HG03469 (cell line): Measurements from ENCODE around the gene BMP7.
"Not testable (repeated sequence)": the region's sequence is repeated elsewhere in the genome, so short reads cannot be mapped to it uniquely, and the experiment has no call there.

Source experiments
- ATAC-seq: cut with Tn5 transposase; IDR thresholded peaks from one replicate; pipeline ENCODE4 v1.9.1; 2021; ENCODE audit warnings: mild to moderate bottlenecking, moderate library complexity, moderate number of reproducible peaks; ENCODE audit not compliant: unreplicated experiment

BMP7 gene

DNA sequence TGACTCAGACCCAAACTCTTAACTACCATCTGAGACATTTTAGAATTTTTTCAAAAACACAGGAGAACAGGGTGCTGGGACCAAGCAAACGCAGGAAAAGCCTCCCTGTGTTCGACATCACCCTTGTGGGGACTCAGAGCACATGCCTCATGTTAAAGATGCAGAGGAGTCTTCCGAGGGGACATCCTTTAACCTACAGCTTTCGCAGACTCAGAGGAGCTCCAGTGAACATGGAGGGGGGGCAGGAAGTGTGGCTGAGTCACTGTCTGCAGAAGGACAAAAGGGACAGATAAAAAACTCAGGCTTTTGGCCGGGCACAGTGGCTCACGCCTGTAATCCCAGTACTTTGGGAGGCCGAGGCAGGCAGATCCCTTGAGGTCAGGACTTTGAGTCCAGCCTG, 15.1 kb downstream of the BMP7 start:
- ATAC-seq: no peak

DNA sequence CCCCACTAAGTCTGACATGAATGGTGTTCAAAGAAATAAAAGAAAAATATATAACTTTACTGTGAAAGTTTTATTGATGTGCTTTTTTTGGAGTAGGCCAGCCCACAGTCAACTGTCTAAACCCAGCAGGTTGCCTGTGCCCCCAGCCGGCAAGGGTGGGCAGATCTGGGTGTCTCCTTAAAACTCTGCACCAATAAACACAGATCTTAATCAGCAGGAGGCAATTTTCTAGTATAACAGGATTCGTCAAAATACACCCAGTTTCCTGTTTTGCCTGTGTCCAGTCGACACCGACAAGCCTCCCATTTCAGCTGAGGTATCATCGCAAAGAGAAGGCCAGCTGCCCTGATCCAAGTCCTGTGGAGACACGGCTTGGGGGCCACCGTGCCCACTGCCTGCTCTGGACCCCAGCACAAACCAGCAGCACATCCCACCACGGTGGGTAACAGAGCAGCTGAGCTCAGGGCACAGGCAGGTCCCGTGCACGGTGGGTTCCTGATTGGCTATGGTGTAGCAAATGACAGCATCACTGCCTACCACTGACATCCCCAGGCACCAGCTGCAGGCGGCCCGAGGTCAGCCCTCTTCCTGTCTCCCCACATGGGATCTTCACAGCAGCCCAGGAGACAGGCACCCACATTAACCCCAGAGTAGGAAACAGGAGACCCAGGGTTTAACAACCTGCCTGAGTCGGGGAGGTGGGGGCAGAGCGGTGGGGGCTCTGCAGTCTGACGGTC, 15.7 kb downstream of the BMP7 start:
- no peak for ATAC-seq

DNA sequence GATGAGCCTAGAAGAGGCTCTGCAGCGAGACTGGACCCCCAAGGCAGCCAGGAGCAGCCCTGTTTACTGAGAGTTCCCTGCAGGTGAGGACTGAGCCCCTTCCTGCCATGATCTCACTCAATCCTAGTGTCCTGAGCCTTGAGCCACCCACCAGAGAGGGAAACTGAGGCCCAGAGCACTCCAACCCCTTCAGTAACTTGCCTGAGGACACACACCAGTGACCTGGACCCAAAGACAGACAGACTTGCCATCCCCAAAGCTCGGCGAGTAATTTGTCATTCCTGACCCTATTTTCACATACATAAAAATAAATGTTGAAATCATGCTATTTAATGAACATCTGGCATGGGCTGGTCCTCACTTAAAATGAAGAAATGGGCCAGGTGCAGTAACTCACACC, 16.7 kb downstream of the BMP7 start:
- ATAC-seq: no peak

DNA sequence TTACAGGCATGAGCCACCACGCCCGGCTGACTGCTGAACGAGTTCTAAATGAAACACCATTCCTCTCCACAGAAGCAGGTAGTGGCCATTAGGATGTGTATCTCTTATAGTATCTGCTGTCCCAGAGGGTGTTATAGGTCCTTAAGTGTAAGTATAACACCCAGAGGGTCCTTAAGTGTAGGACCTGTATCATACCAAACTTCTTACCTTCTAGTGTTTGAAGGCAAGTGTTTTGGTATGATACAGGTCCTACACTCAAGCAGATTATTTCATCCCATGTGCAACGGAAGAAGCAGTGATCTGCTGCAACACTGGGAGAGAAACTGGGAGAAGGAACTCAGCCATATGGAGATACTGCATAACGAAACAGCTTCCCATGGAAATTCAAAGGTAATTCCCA, 17.4 kb downstream of the BMP7 start:
- no peak for ATAC-seq

DNA sequence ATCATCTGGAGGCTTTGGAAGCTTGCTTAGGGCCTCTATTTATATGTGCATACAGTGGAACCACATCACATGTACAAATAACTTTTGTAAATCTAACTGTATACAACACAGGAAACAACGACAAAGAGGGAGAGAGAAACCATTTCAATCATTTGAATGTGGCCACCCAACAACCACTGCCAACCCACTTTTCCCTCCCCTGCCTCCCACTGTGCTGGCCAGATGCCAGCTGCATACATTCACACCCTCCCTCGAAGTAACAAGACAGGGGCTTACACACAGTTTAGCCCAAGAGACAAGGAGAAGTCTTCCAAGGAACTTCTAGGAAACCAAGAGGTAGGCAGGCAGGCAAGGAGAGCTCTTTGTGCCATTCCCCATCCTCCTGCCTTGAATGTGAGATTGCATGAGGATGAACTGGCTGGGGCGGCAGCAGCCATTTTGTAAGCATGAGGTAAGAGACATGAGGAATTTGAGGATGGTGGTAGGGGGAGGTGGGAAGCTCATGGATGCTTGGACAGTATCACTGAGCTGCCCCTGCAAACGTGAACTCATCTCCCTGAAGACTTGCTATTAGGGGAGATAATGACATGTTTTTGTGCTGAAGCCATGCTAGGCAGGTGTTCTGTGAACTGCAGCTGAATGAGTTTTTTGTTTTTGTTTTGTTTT, 18.2 kb downstream of the BMP7 start:
- ATAC-seq: no peak

DNA sequence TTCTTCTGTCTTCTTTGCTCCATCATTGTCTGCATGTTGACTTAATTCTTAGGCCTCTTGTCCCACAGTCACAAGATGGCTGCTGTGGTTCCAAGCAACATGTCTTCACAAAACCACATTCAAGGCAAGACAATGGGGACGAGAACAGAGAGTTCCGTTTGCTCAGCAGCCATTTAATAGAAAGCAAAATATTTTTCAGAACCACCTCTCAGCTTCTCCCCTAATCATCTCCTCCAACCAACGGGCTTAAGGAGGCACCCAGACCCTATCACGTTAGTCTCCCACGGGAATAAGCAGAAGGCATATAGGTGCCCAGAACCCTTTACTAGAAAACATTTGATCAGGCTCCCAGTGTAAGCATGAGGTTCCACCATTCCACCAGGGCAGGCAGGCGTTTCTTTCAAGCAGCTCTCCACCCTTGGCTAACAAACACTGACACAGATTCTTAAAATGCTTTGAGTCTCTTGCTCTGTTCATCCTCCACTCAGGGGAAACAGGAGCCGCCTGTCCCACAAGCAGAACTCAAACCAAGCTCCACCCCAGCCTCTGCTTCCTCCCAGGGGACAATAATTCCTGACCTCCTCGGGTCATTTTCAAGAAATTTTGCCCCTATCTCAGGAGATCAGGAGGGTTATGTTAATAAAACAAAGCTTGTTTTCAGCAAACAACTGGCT, 19.0 kb downstream of the BMP7 start:
- ATAC-seq: no peak

DNA sequence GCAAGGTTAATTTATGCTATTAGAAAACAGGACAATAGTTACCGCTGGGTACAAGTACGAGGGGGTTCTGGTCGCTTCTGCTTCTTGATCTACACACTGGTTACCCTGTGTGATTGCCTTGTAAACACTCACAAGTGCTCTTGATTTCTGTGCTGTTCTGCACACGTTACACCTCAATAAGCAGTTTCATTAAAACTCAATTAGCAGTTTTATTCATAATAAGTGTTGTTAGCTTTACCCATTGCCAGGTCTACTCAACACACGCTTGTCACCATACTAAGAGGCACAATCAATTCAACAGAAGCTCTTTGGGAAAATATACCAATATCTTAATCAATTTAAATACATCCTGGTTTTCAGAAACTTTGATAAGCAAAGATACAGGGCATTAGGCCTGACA, 20.4 kb downstream of the BMP7 start:
- ATAC-seq: no peak

DNA sequence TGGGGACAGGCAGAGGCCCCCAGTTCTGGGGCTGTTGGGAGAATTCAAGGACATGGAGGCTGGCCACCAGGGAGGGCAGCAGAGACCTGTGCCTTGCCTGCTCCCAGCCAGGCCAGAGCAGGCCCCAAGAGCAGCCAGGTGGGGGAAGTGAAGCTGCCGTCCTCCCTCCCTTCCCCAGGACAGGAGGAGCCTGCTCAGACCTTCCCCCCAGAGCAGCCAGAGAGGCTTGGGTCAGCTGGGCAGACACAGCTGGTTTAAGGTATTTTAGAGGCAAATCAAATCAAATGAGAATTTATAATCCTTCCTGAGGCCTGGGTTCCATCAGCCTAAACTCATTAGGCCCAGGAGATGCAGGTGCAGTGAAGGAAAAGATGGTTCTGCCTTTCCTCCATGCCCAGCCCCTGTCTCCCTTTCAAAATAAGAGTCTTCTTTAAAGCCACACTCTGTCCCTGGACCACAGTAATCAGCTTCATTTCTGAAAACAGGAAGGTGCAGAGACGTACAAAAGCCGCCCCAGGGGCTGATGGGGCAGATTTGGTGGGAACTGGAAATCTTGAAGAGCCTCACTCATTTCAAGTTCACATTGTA, 21.7 kb downstream of the BMP7 start:
- no peak for ATAC-seq

DNA sequence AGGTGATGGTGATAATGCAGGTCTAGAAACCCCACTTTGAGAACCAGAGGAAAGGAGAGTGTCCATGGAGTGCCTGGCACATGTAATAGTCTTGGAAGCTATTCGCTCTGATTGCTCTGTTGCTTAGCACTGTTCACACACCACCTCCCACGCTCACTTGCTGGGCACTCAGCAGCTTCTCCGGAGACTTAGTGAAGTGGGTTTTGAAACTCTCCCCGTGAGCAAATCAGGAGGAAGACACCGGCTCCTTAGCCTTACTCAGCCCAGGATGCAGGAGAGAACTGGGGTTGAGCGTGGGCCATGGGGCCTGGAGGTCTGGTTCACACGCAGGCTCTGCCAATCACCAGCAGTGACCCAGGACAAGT, 22.2 kb downstream of the BMP7 start:
- ATAC-seq: no peak

DNA sequence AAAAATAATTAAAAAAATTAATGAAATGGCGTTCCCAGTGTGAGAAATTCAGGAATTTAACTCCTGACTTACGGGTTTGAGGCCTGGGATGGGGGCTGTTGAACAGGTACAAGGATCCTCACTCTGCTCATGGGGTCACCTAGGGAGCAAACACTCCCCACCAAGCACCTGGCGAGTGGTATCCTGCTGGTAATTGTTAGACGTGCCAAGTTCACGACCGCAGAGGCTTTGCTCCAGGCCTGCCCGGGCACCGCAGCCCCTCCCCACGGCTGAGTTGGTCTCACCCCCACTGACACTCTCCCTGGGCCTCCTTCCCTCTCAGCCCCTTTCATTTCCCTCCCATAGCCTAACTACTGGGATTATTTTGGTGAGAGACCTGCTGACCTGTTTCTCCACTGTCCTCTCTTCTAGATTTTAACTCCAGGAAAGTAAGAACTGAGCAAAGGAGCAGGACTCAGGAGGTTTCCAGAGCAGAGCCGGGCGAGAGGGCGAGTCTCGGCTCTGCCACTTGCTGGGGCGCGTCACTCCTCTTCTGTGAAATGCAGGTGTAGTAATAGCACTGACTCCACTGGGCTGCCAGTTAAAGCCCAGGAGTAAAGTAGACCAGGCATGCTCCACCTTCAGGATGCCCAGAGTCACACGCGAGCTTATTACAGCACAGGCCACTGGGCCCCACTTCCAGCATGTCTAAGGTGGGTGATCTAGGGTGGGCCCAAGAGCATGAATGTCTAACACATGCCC, 22.8 kb downstream of the BMP7 start:
- no peak for ATAC-seq

DNA sequence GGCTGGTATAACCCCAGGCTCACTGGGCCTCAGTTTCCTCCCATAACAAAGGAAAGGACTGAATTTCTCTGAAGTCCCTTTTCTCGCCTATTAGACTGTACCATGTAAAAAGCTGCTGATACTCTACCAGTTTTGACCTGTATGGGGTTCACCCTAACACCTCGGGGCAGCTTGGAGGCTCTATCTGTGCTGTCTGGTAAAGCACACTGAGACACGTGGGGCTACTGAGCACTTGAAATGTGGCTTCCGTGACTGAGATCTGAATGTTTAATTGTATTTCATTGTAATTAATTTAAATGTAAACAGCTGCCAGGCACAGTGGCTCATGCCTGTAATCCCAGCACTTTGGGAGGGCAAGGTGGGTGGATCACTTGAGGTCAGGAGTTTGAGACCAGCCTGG, 24.0 kb downstream of the BMP7 start:
- ATAC-seq: no peak

DNA sequence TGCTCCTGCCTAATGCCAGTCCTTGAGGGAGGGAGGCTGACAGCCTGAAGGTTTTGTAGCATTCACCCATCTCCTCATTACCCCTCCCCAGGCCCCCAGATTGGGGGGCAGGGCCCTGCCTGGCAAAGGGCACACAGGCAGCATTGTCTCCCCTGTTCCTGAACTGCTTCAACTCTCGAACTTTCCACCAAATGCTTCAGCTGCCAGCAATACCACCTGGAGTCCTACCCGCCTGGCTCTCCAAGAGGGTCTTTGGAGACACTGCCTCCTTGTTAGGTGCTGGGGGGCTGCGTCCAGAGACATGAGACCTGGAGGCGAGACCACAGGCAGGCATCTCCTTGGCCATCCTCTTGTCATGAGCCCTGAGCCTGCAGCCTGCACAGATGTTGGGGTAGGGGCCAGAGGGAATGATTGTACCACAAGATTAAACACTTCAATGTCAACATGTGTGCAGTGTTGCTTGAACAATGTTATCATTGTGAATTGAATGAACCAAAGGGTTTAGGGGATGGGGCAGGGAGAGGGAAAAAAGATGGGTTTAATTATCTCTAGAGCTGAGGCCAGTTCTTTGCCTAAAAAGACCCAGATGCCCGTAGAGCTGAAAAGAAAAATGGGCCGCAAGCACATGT, 25.0 kb downstream of the BMP7 start:
- no peak for ATAC-seq

DNA sequence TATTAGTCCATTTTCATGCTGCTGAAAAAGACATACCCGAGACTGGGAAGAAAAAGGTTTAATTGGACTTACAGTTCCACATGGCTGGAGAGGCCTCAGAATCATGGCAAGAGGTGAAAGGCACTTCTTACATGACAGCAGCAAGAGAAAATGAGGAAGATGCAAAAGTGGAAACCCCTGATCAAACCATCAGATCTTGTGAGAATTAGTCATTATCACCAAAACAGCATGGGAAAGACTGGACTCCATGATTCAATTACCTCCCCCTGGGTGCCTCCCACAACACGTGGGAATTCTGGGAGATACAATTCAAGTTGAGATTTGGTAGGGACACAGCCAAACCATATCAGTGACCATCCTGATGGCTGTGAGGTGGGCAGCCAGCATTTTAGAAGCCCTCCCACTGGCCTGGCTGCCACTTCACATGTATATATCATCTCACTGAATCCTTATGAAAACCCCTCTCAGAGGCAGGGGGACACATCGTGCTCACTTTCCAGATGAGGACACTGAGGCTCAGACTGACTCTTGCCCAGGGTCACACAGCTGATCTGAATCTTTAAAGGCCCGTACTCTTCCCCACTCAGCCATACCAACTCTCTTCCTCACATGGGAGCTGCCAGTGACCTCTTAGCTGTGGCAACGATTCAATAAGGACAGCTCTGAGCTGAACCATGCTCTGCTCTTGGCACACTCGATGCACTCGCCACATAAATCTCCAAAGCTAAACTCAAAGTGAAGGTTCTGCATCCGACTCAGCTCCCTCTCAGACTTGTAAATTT, 25.7 kb downstream of the BMP7 start:
- no peak for ATAC-seq

DNA sequence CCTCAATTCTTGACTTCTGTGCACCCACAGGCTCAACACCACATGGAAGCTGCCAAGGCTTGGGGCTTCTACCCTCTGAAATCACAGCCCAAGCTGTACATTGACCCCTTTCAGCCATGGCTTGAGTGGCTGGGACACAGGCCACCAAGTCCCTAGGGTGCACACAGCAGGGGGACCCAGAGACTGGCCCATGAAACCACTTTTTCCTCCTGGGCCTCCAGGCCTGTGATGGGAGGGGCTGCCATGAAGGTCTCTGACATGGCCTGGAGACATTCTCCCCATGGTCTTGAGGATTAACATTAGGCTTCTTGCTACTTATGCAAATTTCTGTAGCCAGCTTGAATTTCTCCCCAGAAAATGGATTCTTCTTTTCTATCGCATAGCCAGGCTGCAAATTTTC, 26.7 kb downstream of the BMP7 start:
- not testable (repeated sequence) for ATAC-seq

DNA sequence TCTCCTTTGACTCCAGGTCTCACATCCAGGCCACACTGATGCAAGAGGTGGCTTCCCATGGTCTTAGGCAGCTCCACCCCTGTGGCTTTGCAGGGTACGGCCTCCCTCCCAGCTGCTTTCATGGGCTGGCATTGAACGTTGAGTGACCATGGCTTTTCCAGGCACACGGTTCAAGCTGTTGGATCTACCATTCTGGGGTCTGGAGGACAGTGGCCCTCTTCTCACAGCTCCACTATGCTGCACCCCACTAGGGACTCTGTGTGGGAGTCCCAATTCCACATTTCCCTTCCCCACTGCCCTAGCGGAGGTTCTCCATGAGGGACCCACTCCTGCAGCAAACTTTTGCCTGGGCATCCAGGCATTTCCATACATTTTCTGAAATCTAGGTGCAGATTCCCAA, 27.1 kb downstream of the BMP7 start:
- not testable (repeated sequence) for ATAC-seq

DNA sequence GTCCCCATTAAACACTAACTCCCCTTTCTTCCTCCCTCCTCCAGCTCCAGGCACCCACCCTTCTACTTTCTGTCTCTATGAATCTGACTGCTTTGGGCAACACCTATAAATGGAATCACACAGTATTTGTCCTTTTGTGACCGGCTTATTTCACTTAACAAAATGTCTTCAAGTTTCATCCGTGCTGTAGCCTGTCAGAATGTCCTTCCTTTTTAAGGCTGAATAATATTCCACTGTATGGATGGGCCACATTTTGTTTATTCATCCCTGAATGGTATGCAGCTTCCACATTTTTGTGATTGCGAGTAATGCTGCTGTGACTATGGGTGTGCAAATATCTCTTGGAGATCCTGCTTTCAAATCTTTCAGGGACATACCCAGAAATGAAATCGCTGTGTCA, 28.4 kb downstream of the BMP7 start:
- ATAC-seq: no peak

DNA sequence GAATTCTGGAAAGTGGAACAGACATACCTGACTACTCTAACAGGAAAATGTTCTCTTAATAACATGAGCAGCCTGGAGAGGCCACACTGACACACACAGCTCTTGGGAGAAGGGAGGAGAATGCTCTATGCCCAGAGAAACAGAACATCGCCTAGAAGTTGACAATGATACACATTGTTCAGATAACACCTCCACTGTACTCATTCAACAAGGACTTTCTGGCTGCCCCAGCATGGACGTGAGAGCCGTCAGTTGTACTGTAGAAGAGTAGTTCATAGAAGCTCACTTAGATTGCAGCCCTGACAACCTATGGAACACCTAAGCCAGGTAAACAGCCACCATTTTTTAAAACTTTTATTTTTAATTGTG, 28.9 kb downstream of the BMP7 start:
- ATAC-seq: no peak

DNA sequence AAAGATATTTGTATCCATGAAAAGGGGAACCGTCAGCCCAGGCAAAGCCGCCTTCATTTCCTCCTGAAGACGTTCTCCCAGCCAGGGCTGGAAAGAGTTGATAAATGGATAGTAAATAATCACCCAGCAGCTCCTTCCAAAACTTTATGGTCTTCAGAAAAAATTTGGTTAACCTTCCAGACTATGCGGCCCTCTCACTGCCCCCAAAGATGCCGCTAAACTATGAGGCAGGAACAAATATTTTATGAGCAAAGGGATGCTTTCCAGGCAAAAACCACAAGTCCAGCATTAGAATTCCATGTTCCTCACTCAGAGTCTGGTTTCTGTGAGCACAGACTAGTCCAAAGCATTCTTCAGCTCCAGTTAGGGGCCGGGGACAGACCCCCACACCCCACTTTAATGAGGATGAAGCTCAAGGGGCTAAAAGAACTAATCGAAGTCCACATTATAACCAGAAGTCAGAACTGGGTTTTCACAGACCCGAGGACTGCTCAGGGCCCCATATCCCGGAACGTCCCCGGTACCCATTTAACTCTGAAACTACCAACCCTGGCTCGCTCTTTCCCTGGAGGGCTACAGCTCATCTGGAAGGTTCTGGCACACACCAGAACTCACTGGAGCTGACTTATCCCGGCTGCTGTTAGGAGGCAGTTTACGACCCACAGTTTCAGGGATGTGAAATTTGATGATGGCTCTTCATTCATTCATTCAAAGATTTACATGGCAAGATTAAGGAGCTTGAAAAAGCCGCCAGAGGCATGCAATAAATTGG, 29.4 kb downstream of the BMP7 start:
- no peak for ATAC-seq

DNA sequence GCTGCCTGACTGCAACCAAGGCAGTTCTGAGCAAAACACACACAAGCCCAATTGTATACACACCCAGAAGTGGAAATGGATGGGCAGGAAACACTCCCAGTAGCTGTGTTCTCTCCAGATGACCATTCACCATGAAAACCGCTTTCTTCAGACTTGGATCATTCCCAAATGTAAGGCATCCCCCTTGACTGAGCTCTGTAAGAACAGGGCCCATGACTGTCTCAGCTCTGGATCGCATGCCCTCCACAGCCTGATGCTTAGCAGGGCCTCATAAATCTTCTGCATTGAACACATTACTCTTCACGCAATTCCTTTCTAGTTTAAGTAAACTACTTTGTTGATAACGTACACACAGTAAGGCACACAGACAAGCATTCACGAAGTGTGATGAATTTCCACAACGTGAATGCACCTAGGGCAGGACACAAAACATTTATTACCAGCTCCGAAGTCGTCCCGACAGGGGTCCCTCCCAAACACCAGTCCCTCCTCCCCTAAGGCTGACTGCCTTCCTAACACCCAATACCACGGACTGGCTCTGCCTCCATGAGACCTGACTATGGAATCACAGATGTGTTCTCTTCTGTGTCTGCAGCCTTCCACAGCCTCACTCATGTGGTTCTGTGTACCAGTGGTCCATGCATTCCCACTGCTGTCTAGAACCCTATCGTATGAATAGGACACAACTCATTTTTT, 31.7 kb downstream of the BMP7 start:
- ATAC-seq: no peak
